CD4-positive, alpha-beta T cell (primary cell): ENCODE results near the gene PCDHGB4. TPM values are rescaled to one million over a fixed set of nuclear protein-coding genes. Genes with fewer than 3 reads are reported as not detected.

ENCODE experiments used
- ATAC-seq: fragments of 200-7000 bp; cut with Tn5 transposase; one replicate; pipeline ENCODE4 v1.10.0; 2022; ENCODE audit warnings: mild to moderate bottlenecking; ENCODE audit not compliant: poor library complexity
- CTCF ChIA-PET: fragments of 350-600 bp; sonication (Branson Sonifier 250); formaldehyde crosslinking; loops from one replicate; lab custom pipeline; 2021; ENCODE audit warnings: antibody characterized with exemption, inconsistent platforms; lab: Charles Lee
- POLR2A ChIA-PET: fragments of 350-600 bp; sonication (Branson Sonifier 250); formaldehyde crosslinking; loops from one replicate; lab custom pipeline; 2021; ENCODE audit warnings: antibody characterized with exemption, inconsistent platforms; lab: Charles Lee
- DNase-seq, 14 experiments: peaks; one replicate each; pipeline ENCODE4 v3.0.0-alpha.2; 2013 to 2020; ENCODE audit warnings: mixed read lengths in 2 of 14
- H3K27ac ChIP-seq, 2 donors: one replicate each; pipeline versions ENCODE4 v1.5.1 to v1.7.0; 2013; ENCODE audit warnings: low read length in 2 of 2, low read depth in 1 of 2, mild to moderate bottlenecking in 1 of 2
- H3K27me3 ChIP-seq, 2 experiments: 1 replicate in 1 of 2; 2 replicates in 1 of 2; pipeline versions ENCODE4 v1.6.1 to v1.7.0; 2013; ENCODE audit warnings: low read length in 2 of 2, control low read depth in 1 of 2, mild to moderate bottlenecking in 1 of 2, moderate library complexity in 1 of 2; ENCODE audit not compliant: insufficient read depth in 2 of 2, control insufficient read depth in 1 of 2
- H3K36me3 ChIP-seq: one replicate; pipeline ENCODE4 v1.6.1; 2013; ENCODE audit warnings: low read length, control low read depth; ENCODE audit not compliant: insufficient read depth
- H3K4me1 ChIP-seq: one replicate; pipeline ENCODE4 v1.6.1; 2013; ENCODE audit warnings: low read length, control low read depth; ENCODE audit not compliant: insufficient read depth
- H3K4me3 ChIP-seq: one replicate; pipeline ENCODE4 v1.5.1; 2013; ENCODE audit warnings: mild to moderate bottlenecking, low read length, moderate library complexity
- H3K9me3 ChIP-seq, 2 experiments: 1 replicate in 1 of 2; 2 replicates in 1 of 2; pipeline versions ENCODE4 v1.6.1 to v1.7.0; 2013; ENCODE audit warnings: low read length in 2 of 2, mild to moderate bottlenecking in 2 of 2, control low read depth in 1 of 2, moderate library complexity in 1 of 2; ENCODE audit not compliant: control insufficient read depth in 1 of 2, insufficient read depth in 1 of 2
- H3K27ac Mint-ChIP-seq: one replicate; pipeline ENCODE4 v1.8.0; 2020; ENCODE audit warnings: mixed read lengths
- H3K27me3 Mint-ChIP-seq: one replicate; pipeline ENCODE4 v1.8.0; 2021; ENCODE audit warnings: mixed read lengths
- H3K36me3 Mint-ChIP-seq: one replicate; pipeline ENCODE4 v1.8.0; 2021; ENCODE audit warnings: low read depth, mixed read lengths
- H3K4me1 Mint-ChIP-seq: one replicate; pipeline ENCODE4 v1.8.0; 2021; ENCODE audit warnings: low read depth, mixed read lengths
- H3K4me3 Mint-ChIP-seq: one replicate; pipeline ENCODE4 v1.8.0; 2020; ENCODE audit warnings: mild to moderate bottlenecking, mixed read lengths
- H3K9me3 Mint-ChIP-seq: one replicate; pipeline ENCODE4 v1.8.0; 2020; ENCODE audit warnings: mixed read lengths
- intact Hi-C, 2 experiments: fragments of 100-400 bp; cut with DNase I in 1 of 2; cut with micrococcal nuclease in 1 of 2; formaldehyde crosslinking; loops; one replicate each; pipeline versions ENCODE4 v1.15.1 to v1.9.0; 2023 to 2025; cut with DNase I, micrococcal nuclease
- total RNA-seq, 174 experiments: library from RNA in 2 of 174; stranded (reverse) in 2 of 174; gene quantifications; one replicate each; pipeline ENCODE4 v1.2.3 and lab custom pipeline; 2021 to 2026
- TF ChIP-seq, protein P1 (sequence below): fragments of 200-600 bp; IDR thresholded peaks from one replicate; pipeline ENCODE4 v1.8.0; 2022; ENCODE audit warnings: antibody characterized with exemption, mild to moderate bottlenecking

PCDHGB4 gene
- total RNA-seq, 2 experiments from 2014 or later = not detected

DNA sequence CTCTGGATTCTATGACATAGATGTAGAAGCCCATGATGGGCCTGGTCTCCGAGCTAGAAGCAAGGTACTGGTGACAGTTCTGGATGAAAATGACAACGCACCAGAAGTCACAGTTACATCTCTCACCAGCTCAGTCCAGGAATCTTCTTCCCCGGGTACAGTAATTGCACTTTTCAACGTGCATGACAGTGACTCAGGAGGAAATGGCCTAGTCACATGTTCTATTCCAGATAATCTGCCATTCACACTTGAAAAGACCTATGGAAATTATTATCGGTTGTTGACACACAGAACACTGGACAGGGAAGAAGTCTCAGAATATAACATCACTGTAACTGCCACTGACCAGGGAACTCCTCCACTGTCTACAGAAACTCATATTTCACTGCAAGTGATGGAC is 31.4 kb upstream of the PCDHGB4 start:
- intact Hi-C loops = no loop called here
- no peak overlapping the region for H3K4me3 Mint-ChIP-seq
- ChIA-PET POLR2A (no interaction called here), CTCF (interaction anchor here (1.3 kb wide), 1 partner anchor 208 kb away, joined by 3 read pairs; no protein-coding TSS in a partner anchor)
- peaks cover 6% of the 10 kb centered on the region for H3K4me1 Mint-ChIP-seq
- ATAC-seq (no peak), DNase-seq (no peak)
- H3K27ac Mint-ChIP-seq = no peak overlapping the region
- Histone ChIP-seq H3K27me3 (peaks cover 48 to 84% of the 10 kb centered on the region in 2 experiments), H3K9me3 (peaks cover 27 to 47% of the 10 kb centered on the region in 2 experiments), H3K36me3 (no peaks in the 10 kb centered on the region), H3K4me3 (no peak overlapping the region), H3K4me1 (peaks cover 9% of the 10 kb centered on the region), H3K27ac (no peak overlapping the region)
- TF ChIP-seq, protein P1, sequence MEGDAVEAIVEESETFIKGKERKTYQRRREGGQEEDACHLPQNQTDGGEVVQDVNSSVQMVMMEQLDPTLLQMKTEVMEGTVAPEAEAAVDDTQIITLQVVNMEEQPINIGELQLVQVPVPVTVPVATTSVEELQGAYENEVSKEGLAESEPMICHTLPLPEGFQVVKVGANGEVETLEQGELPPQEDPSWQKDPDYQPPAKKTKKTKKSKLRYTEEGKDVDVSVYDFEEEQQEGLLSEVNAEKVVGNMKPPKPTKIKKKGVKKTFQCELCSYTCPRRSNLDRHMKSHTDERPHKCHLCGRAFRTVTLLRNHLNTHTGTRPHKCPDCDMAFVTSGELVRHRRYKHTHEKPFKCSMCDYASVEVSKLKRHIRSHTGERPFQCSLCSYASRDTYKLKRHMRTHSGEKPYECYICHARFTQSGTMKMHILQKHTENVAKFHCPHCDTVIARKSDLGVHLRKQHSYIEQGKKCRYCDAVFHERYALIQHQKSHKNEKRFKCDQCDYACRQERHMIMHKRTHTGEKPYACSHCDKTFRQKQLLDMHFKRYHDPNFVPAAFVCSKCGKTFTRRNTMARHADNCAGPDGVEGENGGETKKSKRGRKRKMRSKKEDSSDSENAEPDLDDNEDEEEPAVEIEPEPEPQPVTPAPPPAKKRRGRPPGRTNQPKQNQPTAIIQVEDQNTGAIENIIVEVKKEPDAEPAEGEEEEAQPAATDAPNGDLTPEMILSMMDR = no peak
- H3K9me3 Mint-ChIP-seq = peaks cover 20% of the 10 kb centered on the region
- H3K36me3 Mint-ChIP-seq = peaks cover 28% of the 10 kb centered on the region
- H3K27me3 Mint-ChIP-seq = peaks cover 93% of the 10 kb centered on the region

DNA sequence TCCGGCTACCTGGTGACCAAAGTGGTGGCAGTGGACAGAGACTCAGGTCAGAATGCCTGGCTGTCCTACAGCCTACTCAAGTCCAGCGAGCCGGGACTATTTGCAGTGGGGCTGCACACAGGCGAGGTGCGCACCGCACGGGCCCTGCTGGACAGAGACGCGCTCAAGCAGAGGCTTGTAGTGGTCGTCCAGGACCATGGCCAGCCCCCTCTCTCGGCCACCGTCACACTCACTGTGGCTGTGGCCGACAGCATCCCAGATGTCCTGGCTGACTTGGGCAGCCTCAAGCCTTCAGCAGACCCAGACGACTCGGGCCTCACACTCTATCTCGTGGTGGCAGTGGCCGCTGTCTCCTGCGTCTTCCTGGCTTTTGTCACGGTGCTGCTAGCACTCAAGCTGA is 30.5 kb upstream of the PCDHGB4 start:
- H3K36me3 Mint-ChIP-seq = peaks cover 32% of the 10 kb centered on the region
- Histone ChIP-seq H3K27ac (no peak overlapping the region), H3K27me3 (peaks cover 46 to 83% of the 10 kb centered on the region in 2 experiments), H3K9me3 (peaks cover 27 to 48% of the 10 kb centered on the region in 2 experiments), H3K4me1 (peaks cover 9% of the 10 kb centered on the region), H3K36me3 (no peaks in the 10 kb centered on the region), H3K4me3 (no peak overlapping the region)
- no peak overlapping the region for H3K27ac Mint-ChIP-seq
- ChIA-PET CTCF (no interaction called here), POLR2A (no interaction called here)
- no peak for ATAC-seq
- H3K27me3 Mint-ChIP-seq = peaks cover 94% of the 10 kb centered on the region
- no peak overlapping the region for H3K4me3 Mint-ChIP-seq
- TF ChIP-seq, protein P1 = no peak
- H3K9me3 Mint-ChIP-seq = peaks cover 22% of the 10 kb centered on the region
- peaks cover 6% of the 10 kb centered on the region for H3K4me1 Mint-ChIP-seq
- DNase-seq = no peak
- intact Hi-C loops = no loop called here

DNA sequence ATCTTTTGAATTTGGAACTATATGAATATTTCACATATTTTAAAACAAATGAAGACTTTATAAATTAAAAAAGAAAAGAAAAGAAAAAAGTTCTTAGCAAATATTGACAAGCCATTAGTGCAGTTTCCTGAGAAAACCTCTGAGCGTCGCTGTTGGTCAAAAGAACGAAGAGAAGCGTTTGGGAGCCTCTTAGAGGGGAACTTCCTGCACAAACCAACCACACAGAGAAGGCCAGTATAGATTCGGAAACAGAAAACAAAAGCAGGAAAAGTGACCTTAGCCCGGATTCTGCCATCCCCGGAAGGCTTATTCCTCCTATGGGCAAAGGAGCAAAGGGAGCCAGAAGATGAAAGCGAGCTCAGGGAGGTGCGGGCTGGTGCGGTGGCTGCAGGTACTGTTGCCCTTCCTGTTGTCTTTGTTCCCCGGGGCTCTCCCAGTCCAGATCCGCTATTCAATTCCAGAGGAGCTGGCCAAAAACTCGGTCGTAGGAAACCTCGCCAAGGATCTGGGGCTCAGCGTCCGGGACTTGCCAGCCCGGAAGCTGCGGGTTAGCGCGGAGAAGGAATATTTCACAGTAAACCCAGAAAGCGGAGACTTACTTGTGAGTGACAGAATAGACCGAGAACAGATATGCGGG is 27.6 kb upstream of the PCDHGB4 start, which contains the start of gene PCDHGB2:
TSS of gene PCDHGB2 (plus strand) at position 205 of the 637 bp plus-strand sequence. CDS start at position 347, 142 bp downstream.
- ChIA-PET POLR2A (no interaction called here), CTCF (interaction anchor here (0.9 to 1.5 kb wide), 2 partner anchors 10 to 204 kb away, joined by 3 to 6 read pairs; partner anchors contain the start of gene PCDHGB3)
- Histone ChIP-seq H3K4me1 (peaks cover 8% of the 10 kb centered on the region), H3K27ac (no peak within 1 kb of the TSS), H3K9me3 (peaks cover 44 to 52% of the 10 kb centered on the region in 2 experiments), H3K36me3 (no peaks in the 10 kb centered on the region), H3K4me3 (peak within 1 kb of the TSS; percentile 45), H3K27me3 (peaks cover 55 to 88% of the 10 kb centered on the region in 2 experiments)
- H3K27ac Mint-ChIP-seq = no peak within 1 kb of the TSS
- TF ChIP-seq, protein P1 = no peak
- peak within 1 kb of the TSS; percentile 81 for H3K4me3 Mint-ChIP-seq
- no peak for ATAC-seq
- peaks cover 42% of the 10 kb centered on the region for H3K36me3 Mint-ChIP-seq
- H3K27me3 Mint-ChIP-seq = peaks cover 91% of the 10 kb centered on the region
- intact Hi-C loops = loop anchor here (10.0 kb wide), 2 partner anchors 55 to 135 kb away; partner anchors contain the start of genes PCDHB14 (in 1 of the 2), PCDHGA10 (in 1 of the 2) and PCDHGB7 (in 1 of the 2)
- peak in 3 of 14 experiments; percentile 48 to 58 (median 50) for DNase-seq
- peaks cover 6% of the 10 kb centered on the region for H3K4me1 Mint-ChIP-seq
- peaks cover 28% of the 10 kb centered on the region for H3K9me3 Mint-ChIP-seq
